ENCODE results near the gene AP1G2. TPM values are rescaled to one million over a fixed set of nuclear protein-coding genes. Genes with fewer than 3 reads are reported as not detected.
A peak's percentile ranks its signal among the peaks of the same experiment; 100 is the strongest.

The AP1G2 gene
- polyA plus RNA-seq, 2 of the 4 experiments (the other 2 are of a cell fraction) = 80.6 to 83.7 TPM

DNA sequence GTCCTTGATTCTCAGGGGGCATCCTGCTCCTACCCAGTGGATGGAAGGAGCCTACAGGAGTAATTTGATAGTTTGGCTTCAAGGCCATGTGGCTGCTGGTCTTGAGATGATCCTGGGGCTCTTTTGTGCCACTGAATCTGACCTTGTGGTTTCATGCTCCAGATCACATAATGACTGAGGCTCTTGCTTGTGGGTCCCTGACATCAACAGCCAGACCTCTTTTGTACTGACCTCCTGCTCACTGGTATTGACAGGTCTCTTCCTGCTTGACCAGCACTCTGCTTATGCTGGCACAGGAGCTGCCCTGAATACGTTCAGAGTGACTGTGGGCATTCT lies 34.2 kb upstream of the AP1G2 start:
- no peak overlapping the region for H3K4me2 ChIP-seq

DNA sequence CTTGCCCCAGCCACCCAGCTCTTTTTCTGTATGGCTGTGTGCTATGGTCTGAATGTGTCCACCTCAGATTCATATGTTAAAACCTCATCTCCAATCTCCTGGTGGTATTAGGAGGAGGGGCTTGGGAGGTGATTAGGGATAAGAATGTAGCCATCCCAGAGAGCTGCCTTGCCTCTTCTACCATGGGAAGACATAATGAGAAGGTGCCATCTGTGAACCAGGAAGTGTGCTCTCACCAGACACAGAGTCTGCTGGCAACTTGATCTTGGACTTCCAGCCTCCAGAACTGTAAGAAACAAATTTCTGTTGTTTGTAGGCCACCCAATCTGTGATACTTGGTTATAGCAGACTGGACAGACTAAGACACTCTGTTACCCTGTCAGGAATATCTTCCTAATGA lies 33.8 kb upstream of the AP1G2 start:
- Histone ChIP-seq H3K4me3 (no peak overlapping the region), H3K27ac (no peak overlapping the region), H3K4me1 (no peaks in the 10 kb centered on the region), H3K9me3 (no peaks in the 10 kb centered on the region), H3K4me2 (no peak overlapping the region)
- ATAC-seq (0 out of 6 replicates have a peak, but pooled peaks of 1 of the 2 experiments have one; percentile 13), DNase-seq (ENCODE audit: low read depth in 1 of 2, low spot score in 1 of 2) (no peak), FAIRE-seq (no peak)
- TF ChIP-seq BHLHE40 (IDR thresholded peaks at IDR 0.05; ENCODE audit: low read depth, low read length) (no peak), RNF2 (IDR thresholded peaks at IDR 0.05; ENCODE audit: borderline replicate concordance, low read depth) (no peak), JUN (IDR thresholded peaks at IDR 0.05) (no peak), SMC3 (IDR thresholded peaks at IDR 0.05) (no peak), CBX8 (IDR thresholded peaks at IDR 0.05) (no peak), POLR2AphosphoS2 (conservative IDR thresholded peaks at IDR 0.05; ENCODE audit: low read length) (no peak), ZNF302 (CRISPR knock-in tag; IDR thresholded peaks at IDR 0.05) (no peak), RAD21 (conservative IDR thresholded peaks at IDR 0.05 in 1 of 2, IDR thresholded peaks at IDR 0.05 in 1 of 2) (no peak), JUNB (IDR thresholded peaks at IDR 0.05) (no peak)
- TF ChIP-seq, protein P1, sequence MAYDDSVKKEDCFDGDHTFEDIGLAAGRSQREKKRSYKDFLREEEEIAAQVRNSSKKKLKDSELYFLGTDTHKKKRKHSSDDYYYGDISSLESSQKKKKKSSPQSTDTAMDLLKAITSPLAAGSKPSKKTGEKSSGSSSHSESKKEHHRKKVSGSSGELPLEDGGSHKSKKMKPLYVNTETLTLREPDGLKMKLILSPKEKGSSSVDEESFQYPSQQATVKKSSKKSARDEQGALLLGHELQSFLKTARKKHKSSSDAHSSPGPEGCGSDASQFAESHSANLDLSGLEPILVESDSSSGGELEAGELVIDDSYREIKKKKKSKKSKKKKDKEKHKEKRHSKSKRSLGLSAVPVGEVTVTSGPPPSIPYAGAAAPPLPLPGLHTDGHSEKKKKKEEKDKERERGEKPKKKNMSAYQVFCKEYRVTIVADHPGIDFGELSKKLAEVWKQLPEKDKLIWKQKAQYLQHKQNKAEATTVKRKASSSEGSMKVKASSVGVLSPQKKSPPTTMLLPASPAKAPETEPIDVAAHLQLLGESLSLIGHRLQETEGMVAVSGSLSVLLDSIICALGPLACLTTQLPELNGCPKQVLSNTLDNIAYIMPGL (CRISPR knock-in tag; IDR thresholded peaks at IDR 0.05; ENCODE audit: borderline replicate concordance) = no peak
- POLR2A ChIA-PET = no interaction called here
- CTCF ChIA-PET = interaction anchor here (2.8 kb wide), 1 partner anchor 12 kb away, joined by 8 read pairs; no protein-coding TSS in a partner anchor

More for the DNA sequence above, 34.2 kb upstream of the AP1G2 start:
- CTCF ChIA-PET = interaction anchor here (1.3 to 2.8 kb wide), 2 partner anchors 10 to 13 kb away, joined by 3 to 8 read pairs; no protein-coding TSS in a partner anchor
- WGBS (ENCODE audit: missing lambda C conversion rate) = 50% methylated on average over 1 of the region's 1 CpG
- TF ChIP-seq, protein P1 (CRISPR knock-in tag; IDR thresholded peaks at IDR 0.05; ENCODE audit: borderline replicate concordance) = no peak
- no peak for TF ChIP-seq MYC (IDR thresholded peaks at IDR 0.05; ENCODE audit: borderline replicate concordance, low read length)
- no peak for TF ChIP-seq ZC3H11A (IDR thresholded peaks at IDR 0.05)
- TF ChIP-seq RAD21 (conservative IDR thresholded peaks at IDR 0.05 in 1 of 2, IDR thresholded peaks at IDR 0.05 in 1 of 2) = no peak
- no peak for TF ChIP-seq MAFK (IDR thresholded peaks at IDR 0.05; ENCODE audit: partially characterized antibody)
- TF ChIP-seq CHD4 (IDR thresholded peaks at IDR 0.05; ENCODE audit: borderline replicate concordance) = no peak
- TF ChIP-seq, protein P2, sequence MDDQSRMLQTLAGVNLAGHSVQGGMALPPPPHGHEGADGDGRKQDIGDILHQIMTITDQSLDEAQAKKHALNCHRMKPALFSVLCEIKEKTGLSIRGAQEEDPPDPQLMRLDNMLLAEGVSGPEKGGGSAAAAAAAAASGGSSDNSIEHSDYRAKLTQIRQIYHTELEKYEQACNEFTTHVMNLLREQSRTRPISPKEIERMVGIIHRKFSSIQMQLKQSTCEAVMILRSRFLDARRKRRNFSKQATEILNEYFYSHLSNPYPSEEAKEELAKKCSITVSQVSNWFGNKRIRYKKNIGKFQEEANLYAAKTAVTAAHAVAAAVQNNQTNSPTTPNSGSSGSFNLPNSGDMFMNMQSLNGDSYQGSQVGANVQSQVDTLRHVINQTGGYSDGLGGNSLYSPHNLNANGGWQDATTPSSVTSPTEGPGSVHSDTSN (IDR thresholded peaks at IDR 0.05) = no peak
- no peak for TF ChIP-seq MAZ (IDR thresholded peaks at IDR 0.05; ENCODE audit: borderline replicate concordance, low read depth, low read length)
- no peak for TF ChIP-seq EHF (CRISPR knock-in tag; IDR thresholded peaks at IDR 0.05)
- no peak for TF ChIP-seq KDM5A (IDR thresholded peaks at IDR 0.05)
- no peak for TF ChIP-seq PHF8 (IDR thresholded peaks at IDR 0.05; ENCODE audit: borderline replicate concordance, low read depth)
- no peak for TF ChIP-seq GATA3 (IDR thresholded peaks at IDR 0.05; ENCODE audit: borderline replicate concordance)
- TF ChIP-seq, protein P3, sequence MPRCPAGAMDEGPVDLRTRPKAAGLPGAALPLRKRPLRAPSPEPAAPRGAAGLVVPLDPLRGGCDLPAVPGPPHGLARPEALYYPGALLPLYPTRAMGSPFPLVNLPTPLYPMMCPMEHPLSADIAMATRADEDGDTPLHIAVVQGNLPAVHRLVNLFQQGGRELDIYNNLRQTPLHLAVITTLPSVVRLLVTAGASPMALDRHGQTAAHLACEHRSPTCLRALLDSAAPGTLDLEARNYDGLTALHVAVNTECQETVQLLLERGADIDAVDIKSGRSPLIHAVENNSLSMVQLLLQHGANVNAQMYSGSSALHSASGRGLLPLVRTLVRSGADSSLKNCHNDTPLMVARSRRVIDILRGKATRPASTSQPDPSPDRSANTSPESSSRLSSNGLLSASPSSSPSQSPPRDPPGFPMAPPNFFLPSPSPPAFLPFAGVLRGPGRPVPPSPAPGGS (IDR thresholded peaks at IDR 0.05) = no peak
- H3K9me3 ChIP-seq = no peaks in the 10 kb centered on the region
- DNase-seq (ENCODE audit: low read depth in 1 of 2, low spot score in 1 of 2) (no peak), ATAC-seq (no peak), FAIRE-seq (no peak)
- H3K4me1 ChIP-seq = no peaks in the 10 kb centered on the region
- H3K27ac ChIP-seq = no peak overlapping the region
- POLR2A ChIA-PET = no interaction called here
- no peak overlapping the region for H3K4me3 ChIP-seq

All from A549 (cell line).